SJCRH30 (cell line): ENCODE data around the gene N4BP2L1. TPM values are rescaled to one million over a fixed set of nuclear protein-coding genes. Genes with fewer than 3 reads are reported as not detected.
A peak's percentile ranks its signal among the peaks of the same experiment; 100 is the strongest.

Experiments used
- DNase-seq, 2 experiments: peaks; one replicate each; pipeline ENCODE4 v3.0.0-alpha.2; 2015 to 2020
- H3K27ac ChIP-seq: fragments of 250-450 bp; sonication (Bioruptor Pico); 2 replicates; pipeline ENCODE4 v1.5.1; 2020; ENCODE audit warnings: mild to moderate bottlenecking, moderate library complexity
- H3K27me3 ChIP-seq: fragments of 250-450 bp; sonication (Bioruptor Pico); 2 replicates; pipeline ENCODE4 v1.5.1; 2020; ENCODE audit warnings: mild to moderate bottlenecking, moderate library complexity
- H3K36me3 ChIP-seq: fragments of 250-450 bp; sonication (Bioruptor Pico); 2 replicates; pipeline ENCODE4 v1.5.1; 2020; ENCODE audit warnings: mild to moderate bottlenecking, moderate library complexity
- H3K4me1 ChIP-seq: fragments of 250-450 bp; sonication (Bioruptor Pico); 2 replicates; pipeline ENCODE4 v1.5.1; 2020; ENCODE audit warnings: mild to moderate bottlenecking, moderate library complexity
- H3K4me3 ChIP-seq: fragments of 250-450 bp; sonication (Bioruptor Pico); 2 replicates; pipeline ENCODE4 v1.5.1; 2020; ENCODE audit warnings: mild to moderate bottlenecking, moderate library complexity
- H3K9me3 ChIP-seq: fragments of 250-450 bp; sonication (Bioruptor Pico); replicated peaks from 2 replicates; pipeline ENCODE4 v1.5.1; 2020; ENCODE audit warnings: mild to moderate bottlenecking, moderate library complexity
- total RNA-seq: library from RNA; depleted of rRNA; stranded (reverse); fragments of >200 nt; shearing (Covaris generic); gene quantifications from 2 replicates; pipeline ENCODE4 v1.2.3, GENCODE V29; 2014

The N4BP2L1 gene
- total RNA-seq, 1 experiment from 2014 or later = 10.4 TPM

- H3K4me1 ChIP-seq = peaks cover 11% of the 10 kb centered on the region; the same call in 1 of the 2 replicates
- no peak for DNase-seq
- no peaks in the 10 kb centered on the region for H3K9me3 ChIP-seq
- H3K4me3 ChIP-seq = no peak overlapping the region
- no peaks in the 10 kb centered on the region for H3K27me3 ChIP-seq
- H3K36me3 ChIP-seq = no peaks in the 10 kb centered on the region
- no peak overlapping the region for H3K27ac ChIP-seq
Measured at GRCh38 chr13:32425158-32425557, 2.8 kb downstream of the N4BP2L1 start.

GRCh38 chr13:32423592-32423991, 4.3 kb downstream of the N4BP2L1 start:
- no peak overlapping the region for H3K27ac ChIP-seq
- H3K4me1 ChIP-seq = 0 out of 2 replicates have a peak, but pooled peaks cover 1% of the 10 kb centered on the region
- no peak for DNase-seq
- no peaks in the 10 kb centered on the region for H3K27me3 ChIP-seq
- H3K4me3 ChIP-seq = no peak overlapping the region
- no peaks in the 10 kb centered on the region for H3K36me3 ChIP-seq
- H3K9me3 ChIP-seq = 0 out of 2 replicates have a peak, but pooled peaks cover 5% of the 10 kb centered on the region

DNA sequence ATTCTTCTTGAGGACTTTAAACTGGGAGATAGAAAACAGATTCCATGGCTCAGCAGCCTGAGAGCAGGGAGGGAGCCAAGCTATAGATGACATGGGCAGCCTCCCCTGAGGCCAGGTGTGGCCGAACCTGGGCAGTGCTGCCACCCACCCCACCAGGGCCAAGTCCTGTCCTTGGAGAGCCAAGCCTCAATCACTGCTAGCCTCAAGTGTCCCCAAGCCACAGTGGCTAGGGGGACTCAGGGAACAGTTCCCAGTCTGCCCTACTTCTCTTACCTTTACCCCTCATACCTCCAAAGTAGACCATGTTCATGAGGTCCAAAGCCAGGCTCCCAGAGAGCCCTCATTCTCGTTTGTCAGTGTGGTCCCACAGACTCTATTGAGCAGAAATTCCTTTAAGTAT, 8.1 kb downstream of the N4BP2L1 start:
- H3K36me3 ChIP-seq = no peaks in the 10 kb centered on the region
- H3K4me3 ChIP-seq = no peak overlapping the region
- H3K27me3 ChIP-seq = no peaks in the 10 kb centered on the region
- no peaks in the 10 kb centered on the region for H3K4me1 ChIP-seq
- H3K27ac ChIP-seq = no peak overlapping the region
- no peak for DNase-seq
- H3K9me3 ChIP-seq = 0 out of 2 replicates have a peak, but pooled peaks cover 5% of the 10 kb centered on the region

- H3K4me3 ChIP-seq = no peak overlapping the region
- 0 out of 2 replicates have a peak, but pooled peaks cover 5% of the 10 kb centered on the region for H3K9me3 ChIP-seq
- H3K27ac ChIP-seq = no peak overlapping the region
- no peaks in the 10 kb centered on the region for H3K27me3 ChIP-seq
- H3K4me1 ChIP-seq = no peaks in the 10 kb centered on the region
- H3K36me3 ChIP-seq = no peaks in the 10 kb centered on the region
- no peak for DNase-seq
Measured at GRCh38 chr13:32417995-32418394, 9.9 kb downstream of the N4BP2L1 start.

DNA sequence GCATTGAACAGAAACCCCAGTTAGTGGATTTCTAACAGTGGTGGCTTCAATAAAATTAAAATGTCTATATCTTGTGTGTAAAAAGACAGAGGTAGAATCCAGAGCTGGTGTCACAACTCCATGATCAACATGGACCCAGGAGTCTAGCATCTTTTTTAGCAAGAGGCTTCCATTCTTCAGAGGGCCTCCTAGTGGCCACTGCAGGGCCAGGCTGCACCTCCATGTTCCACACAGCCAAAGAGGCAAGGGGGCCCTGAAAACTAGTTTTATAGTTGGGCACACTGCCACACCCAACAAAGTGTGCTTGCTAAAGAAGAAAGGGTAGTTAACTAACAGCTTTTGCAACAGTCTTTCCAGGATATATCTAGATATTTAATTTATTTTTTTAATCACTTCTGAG, 12.9 kb downstream of the N4BP2L1 start:
- Histone ChIP-seq H3K27ac (no peak overlapping the region), H3K9me3 (0 out of 2 replicates have a peak, but pooled peaks cover 5% of the 10 kb centered on the region), H3K4me3 (no peak overlapping the region), H3K4me1 (no peaks in the 10 kb centered on the region), H3K36me3 (no peaks in the 10 kb centered on the region), H3K27me3 (no peaks in the 10 kb centered on the region)
- DNase-seq = peak; percentile 18 to 54

DNA sequence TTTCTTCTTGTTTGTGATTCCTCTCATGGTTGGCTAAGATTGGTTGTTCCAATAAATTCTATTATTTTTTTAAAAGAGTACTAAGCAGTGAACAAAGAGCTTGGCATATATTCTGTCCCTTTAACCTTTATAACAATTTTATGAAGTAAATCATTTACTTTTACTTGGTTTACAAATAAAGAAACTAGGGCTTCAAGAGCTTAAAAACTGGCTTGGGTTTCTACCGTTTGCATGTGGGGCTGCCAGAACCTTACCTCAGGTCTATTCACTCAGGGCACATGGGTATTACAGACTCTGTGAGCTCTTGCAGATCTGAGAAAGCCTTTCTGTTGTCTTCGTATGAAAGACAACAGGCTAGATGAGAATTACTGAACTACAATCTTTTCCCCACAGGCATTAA, 13.3 kb downstream of the N4BP2L1 start:
- H3K27ac ChIP-seq = no peak overlapping the region
- no peaks in the 10 kb centered on the region for H3K36me3 ChIP-seq
- no peak for DNase-seq
- H3K4me1 ChIP-seq = no peaks in the 10 kb centered on the region
- no peak overlapping the region for H3K4me3 ChIP-seq
- H3K9me3 ChIP-seq = 0 out of 2 replicates have a peak, but pooled peaks cover 2% of the 10 kb centered on the region
- no peaks in the 10 kb centered on the region for H3K27me3 ChIP-seq

- Histone ChIP-seq H3K4me1 (no peaks in the 10 kb centered on the region), H3K9me3 (no peaks in the 10 kb centered on the region), H3K27me3 (no peaks in the 10 kb centered on the region), H3K27ac (no peak overlapping the region), H3K4me3 (no peak overlapping the region), H3K36me3 (no peaks in the 10 kb centered on the region)
- no peak for DNase-seq
Measured at GRCh38 chr13:32413284-32413683, 14.6 kb downstream of the N4BP2L1 start.

DNA sequence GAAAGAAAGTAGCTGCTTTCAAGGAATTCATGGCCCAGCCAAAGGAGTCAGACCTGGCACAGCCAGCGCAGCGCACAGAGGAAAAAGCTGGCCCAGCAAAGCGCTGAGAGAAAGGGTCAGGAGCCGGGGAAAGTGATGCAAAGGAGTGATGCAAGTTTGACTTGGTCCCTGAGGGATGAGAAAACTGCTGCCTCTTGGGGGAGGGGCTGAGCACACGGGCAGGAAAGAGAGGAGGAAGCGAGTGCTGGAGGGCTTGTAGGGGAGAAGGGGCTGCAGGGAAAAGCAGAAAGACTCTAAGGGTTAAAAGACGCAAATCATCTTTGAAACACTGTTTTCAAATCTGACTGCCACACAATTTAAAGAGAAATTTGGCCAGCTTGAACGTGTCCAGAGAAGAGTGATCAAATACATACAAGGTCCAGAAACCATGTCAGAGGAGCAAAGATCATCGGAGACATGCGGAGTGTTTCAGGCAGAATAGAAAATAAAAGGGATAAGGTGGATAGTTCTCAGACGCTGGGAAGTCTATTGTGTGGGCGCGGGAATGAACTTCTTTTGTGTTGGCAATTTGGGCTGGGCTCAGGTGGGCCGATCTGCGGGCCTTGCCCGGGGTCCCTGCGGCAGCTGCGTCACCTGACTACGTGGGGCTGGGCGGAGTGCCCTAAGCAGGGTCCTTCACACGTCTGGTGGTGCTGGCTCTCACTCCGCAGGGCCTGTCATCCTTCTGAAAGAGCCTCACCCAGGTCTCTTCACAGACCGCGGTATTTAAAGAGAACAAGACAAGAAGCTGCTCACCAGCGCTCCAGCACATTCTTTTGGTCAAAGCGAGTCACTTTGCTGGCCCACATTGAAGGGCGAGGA, 18.1 kb downstream of the N4BP2L1 start:
- Histone ChIP-seq H3K4me3 (no peak overlapping the region), H3K27ac (no peak overlapping the region), H3K9me3 (no peaks in the 10 kb centered on the region), H3K36me3 (no peaks in the 10 kb centered on the region), H3K27me3 (no peaks in the 10 kb centered on the region), H3K4me1 (no peaks in the 10 kb centered on the region)
- no peak for DNase-seq

GRCh38 chr13:32409001-32409313, 19.0 kb downstream of the N4BP2L1 start:
- Histone ChIP-seq H3K36me3 (no peaks in the 10 kb centered on the region), H3K4me3 (no peak overlapping the region), H3K9me3 (no peaks in the 10 kb centered on the region), H3K27ac (no peak overlapping the region), H3K4me1 (no peaks in the 10 kb centered on the region), H3K27me3 (no peaks in the 10 kb centered on the region)
- no peak for DNase-seq

DNA sequence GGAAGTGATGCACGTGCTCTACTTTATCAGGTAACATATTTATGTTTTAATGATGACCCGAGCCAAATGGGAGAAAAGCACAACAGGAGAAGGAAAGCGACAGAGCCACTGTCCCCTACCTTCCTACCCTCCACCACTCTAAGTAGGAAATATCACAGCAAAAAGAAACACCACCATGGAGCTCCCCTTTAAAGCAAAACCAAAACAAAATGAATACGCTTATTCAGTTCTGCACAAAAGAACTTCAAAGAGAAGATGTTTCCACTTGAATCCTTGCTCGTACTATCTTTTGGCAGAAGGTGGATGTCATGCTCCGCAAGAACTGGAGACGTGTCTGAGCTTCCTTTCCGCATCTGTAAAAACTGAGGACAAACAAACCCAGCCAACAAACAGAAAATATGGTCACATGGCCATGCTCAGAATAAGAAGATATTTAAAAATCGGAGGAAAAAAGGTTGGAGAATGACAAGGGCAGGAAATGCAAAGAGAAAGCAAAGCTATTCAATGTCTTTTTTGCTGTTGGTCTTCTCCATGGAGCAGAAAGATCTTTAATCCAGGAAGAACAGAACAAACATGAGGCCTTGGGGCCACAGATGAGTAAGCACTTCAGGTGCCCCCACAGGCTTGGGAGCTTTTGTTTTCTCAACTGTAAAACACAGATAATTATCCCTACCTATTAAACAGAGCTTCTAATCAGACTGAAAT, 19.5 kb downstream of the N4BP2L1 start:
- Histone ChIP-seq H3K27ac (no peak overlapping the region), H3K4me1 (no peaks in the 10 kb centered on the region), H3K4me3 (no peak overlapping the region), H3K36me3 (no peaks in the 10 kb centered on the region), H3K27me3 (no peaks in the 10 kb centered on the region), H3K9me3 (no peaks in the 10 kb centered on the region)
- DNase-seq = no peak

DNA sequence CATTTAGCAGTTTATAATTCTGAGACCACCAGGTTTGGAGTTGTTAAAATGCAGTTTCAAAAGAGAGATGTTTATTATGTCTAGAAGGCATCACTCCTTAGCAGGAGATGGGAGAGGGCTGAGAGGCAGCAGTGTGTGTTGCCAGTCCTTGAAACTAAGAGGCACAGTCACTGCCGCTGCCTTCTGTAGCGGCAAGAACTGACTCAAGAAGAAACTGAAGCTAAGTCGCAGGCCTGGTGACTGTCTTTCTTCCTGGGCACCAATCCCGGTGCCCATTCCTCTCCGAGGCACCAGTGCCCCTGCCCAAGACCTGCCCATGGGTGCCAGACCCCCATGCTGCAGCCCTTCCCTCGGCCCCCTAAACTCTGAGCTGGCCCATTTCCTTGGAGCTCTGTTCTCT, 20.1 kb downstream of the N4BP2L1 start:
- H3K27ac ChIP-seq = no peak overlapping the region
- DNase-seq = no peak
- H3K27me3 ChIP-seq = no peaks in the 10 kb centered on the region
- no peaks in the 10 kb centered on the region for H3K9me3 ChIP-seq
- H3K4me3 ChIP-seq = no peak overlapping the region
- H3K4me1 ChIP-seq = no peaks in the 10 kb centered on the region
- H3K36me3 ChIP-seq = no peaks in the 10 kb centered on the region

- Histone ChIP-seq H3K4me1 (no peaks in the 10 kb centered on the region), H3K27ac (no peak overlapping the region), H3K9me3 (no peaks in the 10 kb centered on the region), H3K27me3 (no peaks in the 10 kb centered on the region), H3K36me3 (peaks cover 13% of the 10 kb centered on the region), H3K4me3 (no peak overlapping the region)
- no peak for DNase-seq
Measured at GRCh38 chr13:32403108-32403507, 24.8 kb downstream of the N4BP2L1 start.

DNA sequence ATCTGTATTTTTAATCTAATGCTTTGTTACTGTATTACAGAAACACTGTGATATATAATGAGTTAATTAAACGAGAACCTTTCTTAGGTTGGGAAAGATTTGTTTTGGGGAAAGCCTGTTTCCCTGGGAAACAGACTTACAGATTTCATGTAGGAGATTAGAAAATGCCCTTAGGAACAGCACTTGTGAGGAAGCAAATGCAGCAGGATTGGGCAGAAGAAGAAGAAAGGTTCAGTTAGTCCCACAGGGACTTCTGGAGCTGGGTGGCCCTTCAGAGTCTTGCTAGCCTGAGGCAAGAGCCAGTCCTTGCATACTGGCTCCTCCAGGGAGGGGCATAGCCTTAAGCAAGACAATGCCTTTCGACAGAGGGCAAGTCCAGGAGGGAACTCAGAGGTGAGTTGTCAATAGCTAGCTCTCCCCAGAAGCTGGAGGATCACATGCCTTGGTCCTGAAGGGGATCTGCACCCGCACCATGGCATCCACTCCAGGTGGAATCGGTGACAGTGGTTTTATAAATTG, 36.8 kb downstream of the N4BP2L1 start:
- H3K4me1 ChIP-seq = no peaks in the 10 kb centered on the region

GRCh38 chr13:32390484-32390883, 37.4 kb downstream of the N4BP2L1 start:
- Histone ChIP-seq H3K4me1 (no peaks in the 10 kb centered on the region), H3K27ac (no peak overlapping the region)

More for the DNA sequence above, 36.8 kb downstream of the N4BP2L1 start:
- no peak overlapping the region for H3K27ac ChIP-seq
- H3K27me3 ChIP-seq = no peaks in the 10 kb centered on the region
- H3K9me3 ChIP-seq = no peaks in the 10 kb centered on the region
- H3K4me3 ChIP-seq = no peak overlapping the region
- H3K36me3 ChIP-seq = peaks cover 19% of the 10 kb centered on the region
- DNase-seq = no peak

GRCh38 chr13:32390048-32390447, 37.9 kb downstream of the N4BP2L1 start:
- Histone ChIP-seq H3K27ac (no peak overlapping the region), H3K9me3 (no peaks in the 10 kb centered on the region), H3K36me3 (peaks cover 13% of the 10 kb centered on the region; the same call in 1 of the 2 replicates), H3K4me3 (no peak overlapping the region), H3K4me1 (no peaks in the 10 kb centered on the region), H3K27me3 (no peaks in the 10 kb centered on the region)
- no peak for DNase-seq

More at GRCh38 chr13:32390484-32390883, 37.4 kb downstream of the N4BP2L1 start:
- H3K36me3 ChIP-seq = peaks cover 17% of the 10 kb centered on the region
- H3K4me3 ChIP-seq = no peak overlapping the region
- no peak for DNase-seq
- no peaks in the 10 kb centered on the region for H3K27me3 ChIP-seq
- no peaks in the 10 kb centered on the region for H3K9me3 ChIP-seq
